Non-pigmented ciliary epithelial cell (primary cell): ENCODE data around the gene CPA1.

ENCODE experiments used
- DNase-seq: peaks from one replicate; pipeline ENCODE4 v3.0.0-alpha.2; 2010; ENCODE audit warnings: low read depth

Gene CPA1

DNA sequence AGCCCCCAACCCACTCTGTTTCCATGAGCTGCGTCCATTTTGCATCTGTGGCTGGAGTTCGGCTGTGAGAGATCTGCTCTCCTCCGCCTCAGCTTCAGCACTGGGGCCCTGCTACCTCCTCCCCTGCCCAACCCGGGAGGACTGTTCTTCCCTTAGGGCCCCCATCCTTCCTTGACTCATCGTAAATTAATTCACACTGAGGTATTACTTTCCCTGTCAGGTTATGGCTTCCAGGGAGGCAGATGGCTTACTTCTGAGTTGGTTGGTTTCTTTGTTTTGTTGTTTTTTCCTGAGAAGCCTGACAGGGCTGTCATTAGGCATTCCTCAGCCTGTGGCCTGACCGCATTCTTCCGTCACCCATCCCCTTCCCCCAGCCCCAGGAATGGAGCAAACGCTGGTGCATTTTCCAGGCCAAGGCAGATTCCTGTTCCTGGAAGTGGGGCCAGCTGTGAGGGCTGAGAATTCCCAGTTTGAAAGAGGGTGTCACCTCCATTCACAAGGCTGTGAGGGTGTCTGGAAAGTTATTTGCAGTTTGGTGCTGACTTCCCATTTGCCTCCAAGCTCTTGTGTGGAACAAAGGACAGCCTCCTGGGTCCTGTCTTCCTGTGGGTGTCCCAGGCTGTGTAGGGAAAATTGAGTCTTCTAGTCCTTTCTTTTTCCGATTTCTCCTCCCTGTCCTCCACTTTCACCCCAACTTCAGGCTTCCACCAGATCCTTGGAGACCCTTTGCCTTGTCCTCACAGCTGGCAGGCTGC is 24.0 kb upstream of the CPA1 start:
- peak; percentile 94 for DNase-seq

DNA sequence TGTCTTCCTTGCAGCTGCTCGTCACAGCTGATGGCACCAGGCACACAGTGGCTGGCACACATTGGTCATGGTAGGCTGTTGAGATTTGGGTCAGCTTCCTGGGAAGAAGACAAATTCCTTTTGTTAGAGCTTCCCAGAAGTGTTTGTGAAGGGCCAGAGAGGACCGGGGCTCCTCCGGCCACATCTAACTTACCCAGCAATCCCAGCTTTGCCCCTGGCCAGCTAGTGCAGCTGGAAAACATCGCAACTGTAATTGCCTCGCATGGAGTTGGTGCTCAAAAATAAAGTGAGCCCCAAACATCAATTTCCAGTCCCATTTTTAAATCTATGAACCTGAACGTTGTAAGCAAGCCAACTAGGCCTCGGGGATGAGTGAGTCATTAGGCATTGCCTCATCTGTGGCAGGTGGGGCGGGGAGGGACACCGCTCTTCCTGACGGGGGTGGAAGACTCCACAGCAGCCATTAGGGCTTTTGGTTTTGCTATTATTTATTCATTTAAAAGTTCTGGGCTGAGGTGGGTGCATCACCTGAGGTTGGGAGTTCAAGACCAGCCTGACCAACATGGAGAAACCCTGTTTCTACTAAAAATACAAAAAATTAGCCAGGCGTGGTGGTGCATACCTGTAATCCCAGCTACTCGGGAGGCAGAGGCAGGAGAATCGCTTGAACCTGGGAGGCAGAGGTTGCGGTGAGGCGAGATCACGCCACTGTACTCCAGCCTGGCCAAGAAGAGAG is 23.2 kb upstream of the CPA1 start:
- peak; percentile 76 for DNase-seq

DNA sequence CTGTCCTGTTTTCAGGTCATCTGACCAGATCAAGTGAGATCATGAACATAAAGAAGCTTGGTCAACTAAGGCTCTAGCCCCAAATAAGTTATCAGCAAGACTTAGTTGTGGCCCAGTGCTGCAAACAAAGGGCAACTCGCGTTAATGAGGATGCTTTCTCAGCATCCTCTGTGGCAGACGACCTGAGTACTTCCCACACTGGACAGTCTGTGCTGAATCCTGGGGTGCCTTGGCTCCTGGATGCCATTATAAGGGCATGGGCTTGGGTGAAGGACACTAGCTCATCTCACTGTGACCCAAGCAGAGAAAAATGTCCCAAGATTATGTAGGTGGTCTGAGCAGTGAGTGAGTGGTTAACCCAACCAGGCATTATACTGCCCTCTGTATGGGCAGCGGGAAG is 21.8 kb upstream of the CPA1 start:
- no peak for DNase-seq

DNA sequence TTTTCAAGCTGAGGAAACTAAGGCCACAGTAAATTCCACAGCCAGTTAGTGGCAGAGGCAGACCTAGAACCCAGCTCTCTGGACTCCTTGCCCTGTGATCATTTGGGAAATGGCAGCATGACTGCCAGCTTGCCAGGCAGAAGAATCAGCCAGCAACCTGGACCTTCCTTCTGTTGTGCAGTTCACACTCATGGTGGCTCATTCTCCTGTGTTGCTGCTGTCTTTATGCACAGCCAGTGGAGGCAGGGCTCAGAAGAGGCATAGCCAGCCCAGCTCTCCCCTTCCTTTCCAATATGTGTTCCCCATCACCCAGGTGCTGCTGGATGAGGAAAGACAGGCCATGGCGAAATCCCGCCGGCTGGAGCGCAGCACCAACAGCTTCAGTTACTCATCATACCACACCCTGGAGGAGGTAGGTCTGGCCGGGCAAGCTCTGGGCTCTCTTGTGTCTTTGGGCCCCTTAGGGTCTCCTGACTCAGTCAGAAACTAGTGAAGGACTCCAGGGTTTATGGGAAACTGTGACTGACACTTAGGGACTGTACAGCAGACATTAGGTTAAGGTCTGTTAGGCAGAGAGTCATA is 20.9 kb upstream of the CPA1 start:
- no peak for DNase-seq

DNA sequence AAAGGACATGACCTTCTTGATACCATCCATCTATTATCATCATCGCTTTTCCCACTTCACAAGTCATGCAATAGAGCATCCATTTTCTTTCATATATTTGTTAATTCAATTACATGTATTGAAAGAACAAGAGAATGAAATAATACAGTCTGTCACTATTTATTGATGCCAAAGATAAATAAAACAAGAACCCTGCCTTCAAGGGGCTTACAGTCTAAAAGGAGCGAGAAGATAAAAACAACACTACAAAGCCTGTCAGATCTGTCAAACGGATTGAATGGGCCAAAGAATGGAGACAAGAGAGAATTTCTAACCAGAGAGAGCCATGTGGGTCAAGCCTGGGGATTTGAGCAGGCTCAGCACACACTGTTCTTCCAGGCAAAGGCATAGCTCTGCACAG is 19.8 kb upstream of the CPA1 start:
- no peak for DNase-seq

DNA sequence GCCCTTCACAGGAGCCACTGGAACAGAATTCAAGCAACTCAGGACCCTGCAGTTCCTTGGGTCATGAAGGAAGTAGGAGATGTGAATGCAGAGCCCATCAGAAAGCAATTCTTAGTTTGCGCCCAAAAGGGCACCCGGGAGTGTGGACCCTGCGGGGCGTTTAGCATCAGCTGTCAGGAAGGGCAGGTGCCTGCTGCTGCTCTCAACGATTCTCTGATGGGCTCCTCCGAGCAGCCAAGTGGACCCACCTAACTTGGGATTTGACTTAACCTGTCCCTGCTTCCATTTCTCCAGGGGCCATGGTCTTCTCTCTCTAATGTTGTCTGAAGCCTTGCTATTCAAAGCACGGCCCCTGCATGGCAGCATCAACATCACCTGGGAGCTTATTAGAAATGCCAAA is 18.6 kb upstream of the CPA1 start:
- no peak for DNase-seq

DNA sequence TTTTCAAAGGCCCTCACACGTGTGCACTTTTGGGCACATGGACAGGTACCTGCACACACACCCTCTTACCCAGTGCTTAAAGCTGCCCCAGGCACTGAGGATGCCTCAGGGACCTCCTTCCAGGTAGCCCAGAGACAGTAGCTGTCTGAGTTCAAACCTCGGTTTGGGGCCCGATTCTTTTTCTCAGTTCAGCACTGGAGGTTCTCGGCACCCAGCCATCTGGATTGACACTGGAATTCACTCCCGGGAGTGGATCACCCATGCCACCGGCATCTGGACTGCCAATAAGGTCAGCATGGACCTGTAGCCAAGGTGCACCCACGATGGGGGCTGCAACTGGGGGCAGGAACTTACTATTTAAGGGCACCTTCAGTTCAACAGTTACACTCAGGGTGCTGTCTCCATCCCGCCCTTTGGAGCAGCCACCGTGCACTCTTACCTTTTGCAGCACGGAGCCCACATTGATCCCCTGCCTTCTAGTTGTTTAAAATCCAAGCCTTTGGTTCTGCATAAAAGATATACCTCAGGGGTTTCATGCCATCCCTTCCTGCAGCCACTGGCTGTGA is 18.0 kb upstream of the CPA1 start:
- no peak for DNase-seq

DNA sequence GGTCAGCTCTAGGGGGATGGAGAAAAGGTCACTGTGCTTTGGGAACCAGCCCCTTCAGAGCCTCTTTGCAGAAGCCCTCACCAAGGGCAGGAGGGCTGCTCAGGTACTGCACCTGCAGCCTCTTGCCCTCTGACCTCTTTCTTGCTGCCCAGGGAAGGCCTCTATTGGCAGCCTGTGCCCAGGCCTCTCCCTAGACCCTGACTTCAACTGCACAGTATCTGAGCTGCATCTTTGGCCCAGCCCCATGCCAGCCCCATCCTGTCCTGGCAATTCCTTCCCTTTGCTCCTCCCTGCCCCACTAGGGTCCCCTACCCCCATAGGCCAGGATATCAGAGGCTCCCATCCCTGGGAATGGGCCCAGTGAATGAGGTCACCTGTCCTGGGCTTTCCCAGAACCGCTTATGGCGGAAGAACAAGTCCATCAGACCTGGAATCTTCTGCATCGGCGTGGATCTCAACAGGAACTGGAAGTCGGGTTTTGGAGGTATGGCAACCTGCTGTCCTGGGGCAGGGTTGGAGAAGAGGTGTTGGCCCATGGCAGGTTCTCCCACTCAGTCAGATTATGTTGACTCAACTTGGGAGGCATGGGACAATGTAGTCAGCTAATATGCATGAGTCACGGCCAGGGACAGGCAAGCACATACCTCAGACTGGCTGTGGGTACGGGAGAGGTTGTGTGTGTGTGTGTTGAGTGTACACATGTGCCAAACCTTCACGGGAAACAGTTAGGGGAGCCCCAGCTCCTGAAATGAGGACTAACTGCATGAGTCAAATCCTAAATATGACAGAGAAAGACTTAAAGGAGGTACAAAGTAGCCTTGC is 17.1 kb upstream of the CPA1 start:
- DNase-seq: peak; percentile 93

DNA sequence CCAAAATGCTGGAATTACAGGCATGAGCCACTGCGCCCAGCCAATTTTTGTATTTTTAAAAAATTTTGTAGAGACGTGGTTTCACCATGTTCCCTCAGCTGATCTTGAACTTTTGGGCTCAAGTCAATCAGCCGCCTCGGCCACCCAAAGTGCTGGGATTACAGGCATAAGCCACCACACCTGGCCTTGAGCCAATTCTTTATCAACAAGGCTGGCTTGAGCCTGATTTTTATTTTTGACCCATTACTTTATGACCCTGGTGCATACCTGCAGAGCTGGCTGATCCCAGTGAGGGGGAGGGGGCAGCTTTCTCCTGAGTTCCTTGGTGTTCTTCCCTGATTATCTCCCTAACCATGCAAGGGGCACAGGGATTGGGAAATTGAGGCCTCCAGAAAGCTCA is 15.8 kb upstream of the CPA1 start:
- DNase-seq: no peak

DNA sequence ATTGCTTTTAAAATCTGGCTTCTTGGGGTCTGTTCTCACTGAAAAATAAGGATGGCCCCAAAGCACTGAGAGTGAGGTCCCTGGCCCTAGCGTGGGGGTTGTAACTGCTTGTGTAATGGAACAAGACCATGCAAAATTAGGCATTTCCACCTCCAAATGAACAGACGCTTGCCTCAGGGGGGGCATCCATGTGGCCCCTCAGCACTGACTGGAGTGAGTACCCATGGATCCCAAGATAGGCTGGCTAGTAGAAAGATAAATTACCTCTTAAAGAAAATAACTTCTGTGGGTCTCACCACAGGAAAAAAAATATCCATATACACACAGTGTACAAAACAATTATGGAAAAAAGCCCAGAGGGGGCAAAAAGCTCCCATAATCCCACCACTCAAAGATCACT is 15.2 kb upstream of the CPA1 start:
- DNase-seq: no peak

DNA sequence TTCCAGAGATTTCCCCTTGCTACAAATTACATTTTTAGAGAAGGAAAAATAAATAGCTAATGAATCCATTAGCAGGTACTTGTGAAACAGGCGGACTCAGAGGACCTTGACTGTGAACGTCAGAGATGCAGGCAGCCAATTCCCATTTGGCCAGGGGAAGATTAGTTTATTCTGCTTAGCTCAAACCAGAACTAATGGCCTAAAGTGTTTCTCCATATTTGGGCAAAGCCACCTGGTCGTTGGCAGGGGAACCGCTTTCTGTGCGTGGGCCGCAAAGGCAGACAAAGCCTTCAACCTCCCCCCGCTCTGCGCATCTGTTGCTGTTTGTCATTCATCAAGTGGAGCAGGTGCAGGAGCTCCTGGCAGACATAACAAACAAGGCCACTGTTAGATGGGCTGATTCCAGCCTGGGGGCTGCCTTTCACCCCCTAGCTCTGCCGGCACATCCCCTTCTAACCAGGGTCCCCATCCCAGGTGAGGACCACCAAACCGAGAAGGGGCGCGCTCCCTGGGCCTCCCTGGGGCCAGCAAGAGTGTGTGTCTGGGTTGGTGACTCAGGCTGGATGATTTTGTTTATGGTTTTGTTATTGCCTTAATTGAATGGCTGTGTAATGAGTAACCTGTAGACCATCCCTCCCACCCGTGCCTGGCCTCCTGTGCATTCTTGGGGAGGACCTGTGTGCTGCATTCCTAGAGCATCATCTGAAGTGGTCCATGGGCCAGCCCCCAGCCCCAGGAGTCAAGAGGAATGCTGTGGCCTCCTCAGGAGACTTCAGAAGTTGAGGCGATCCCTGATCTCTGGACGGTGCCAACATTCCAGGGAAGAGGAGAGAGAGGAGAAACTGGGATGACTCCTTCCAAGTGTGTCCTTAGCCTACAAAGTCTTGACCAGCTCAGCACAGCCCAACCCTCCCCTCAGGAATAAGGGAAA is 14.5 kb upstream of the CPA1 start:
- DNase-seq: no peak

DNA sequence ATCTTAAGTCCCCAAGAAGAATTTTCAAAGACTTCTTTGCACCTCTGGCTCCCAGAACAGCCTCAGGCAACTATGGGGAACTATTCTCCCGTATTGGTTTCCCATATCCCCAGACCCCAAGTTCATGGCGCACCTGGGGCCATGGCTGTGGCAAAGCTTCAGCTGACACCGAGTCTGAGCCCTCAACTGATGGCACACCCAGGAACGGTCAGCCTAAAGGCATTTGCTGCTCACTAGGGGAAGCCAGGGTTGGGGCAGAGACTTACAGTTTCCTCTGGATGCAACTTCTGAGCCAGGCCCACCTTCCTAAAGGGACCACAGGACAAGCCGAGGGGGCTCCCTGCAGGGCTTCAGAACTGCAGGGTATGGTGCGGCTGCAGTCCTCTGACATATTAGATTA is 13.7 kb upstream of the CPA1 start:
- DNase-seq: no peak

DNA sequence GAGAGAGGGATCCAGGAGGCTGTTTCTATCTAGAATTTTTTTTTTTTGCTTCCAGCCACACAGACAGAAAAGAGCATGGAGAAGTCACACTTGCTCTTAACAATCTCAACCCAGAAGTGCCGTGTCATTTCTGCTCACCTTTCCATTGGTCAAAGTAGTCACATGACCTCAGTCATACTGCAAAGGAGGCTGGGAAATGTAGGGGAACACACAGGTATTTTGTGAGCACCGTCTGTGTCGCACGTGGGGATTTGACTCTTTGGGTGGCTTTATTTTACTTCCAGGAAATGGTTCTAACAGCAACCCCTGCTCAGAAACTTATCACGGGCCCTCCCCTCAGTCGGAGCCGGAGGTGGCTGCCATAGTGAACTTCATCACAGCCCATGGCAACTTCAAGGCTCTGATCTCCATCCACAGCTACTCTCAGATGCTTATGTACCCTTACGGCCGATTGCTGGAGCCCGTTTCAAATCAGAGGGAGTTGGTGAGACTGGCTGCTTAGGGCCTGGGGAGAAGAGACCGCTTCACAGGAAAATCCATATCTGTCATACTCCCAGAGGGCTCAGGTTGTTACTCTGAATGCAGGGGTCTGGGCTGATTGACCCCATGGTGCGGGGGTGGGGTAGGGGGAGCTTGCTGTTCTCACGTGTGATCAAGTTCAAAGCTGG is 13.1 kb upstream of the CPA1 start:
- DNase-seq: no peak

DNA sequence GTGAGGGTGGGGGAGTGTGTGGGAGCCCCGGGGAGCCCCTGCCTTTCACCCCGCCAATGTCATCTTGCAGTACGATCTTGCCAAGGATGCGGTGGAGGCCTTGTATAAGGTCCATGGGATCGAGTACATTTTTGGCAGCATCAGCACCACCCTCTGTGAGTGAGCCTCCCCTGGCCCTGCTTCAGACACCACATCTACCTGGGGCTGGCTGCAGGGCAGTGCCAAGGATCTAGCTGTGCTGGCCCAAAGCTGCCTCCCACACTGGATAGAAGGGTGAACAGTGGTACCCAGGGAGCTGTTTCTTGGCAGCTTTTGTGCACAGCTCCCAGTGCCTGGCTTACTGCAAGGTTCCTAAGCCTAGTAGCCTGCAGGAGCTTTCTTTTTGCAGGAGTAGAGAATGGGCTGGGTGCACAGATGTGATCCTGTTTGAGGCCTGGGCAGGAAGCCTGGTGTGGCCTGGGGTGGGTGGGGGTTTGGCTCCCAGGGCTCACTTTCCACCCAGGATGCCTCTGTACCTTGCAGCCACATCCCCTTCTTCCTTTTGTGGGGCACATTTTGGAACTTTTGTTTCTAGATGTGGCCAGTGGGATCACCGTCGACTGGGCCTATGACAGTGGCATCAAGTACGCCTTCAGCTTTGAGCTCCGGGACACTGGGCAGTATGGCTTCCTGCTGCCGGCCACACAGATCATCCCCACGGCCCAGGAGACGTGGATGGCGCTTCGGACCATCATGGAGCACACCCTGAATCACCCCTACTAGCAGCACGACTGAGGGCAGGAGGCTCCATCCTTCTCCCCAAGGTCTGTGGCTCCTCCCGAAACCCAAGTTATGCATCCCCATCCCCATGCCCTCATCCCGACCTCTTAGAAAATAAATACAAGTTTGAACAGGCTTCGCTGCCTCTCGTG is 12.2 kb upstream of the CPA1 start:
- DNase-seq: no peak

DNA sequence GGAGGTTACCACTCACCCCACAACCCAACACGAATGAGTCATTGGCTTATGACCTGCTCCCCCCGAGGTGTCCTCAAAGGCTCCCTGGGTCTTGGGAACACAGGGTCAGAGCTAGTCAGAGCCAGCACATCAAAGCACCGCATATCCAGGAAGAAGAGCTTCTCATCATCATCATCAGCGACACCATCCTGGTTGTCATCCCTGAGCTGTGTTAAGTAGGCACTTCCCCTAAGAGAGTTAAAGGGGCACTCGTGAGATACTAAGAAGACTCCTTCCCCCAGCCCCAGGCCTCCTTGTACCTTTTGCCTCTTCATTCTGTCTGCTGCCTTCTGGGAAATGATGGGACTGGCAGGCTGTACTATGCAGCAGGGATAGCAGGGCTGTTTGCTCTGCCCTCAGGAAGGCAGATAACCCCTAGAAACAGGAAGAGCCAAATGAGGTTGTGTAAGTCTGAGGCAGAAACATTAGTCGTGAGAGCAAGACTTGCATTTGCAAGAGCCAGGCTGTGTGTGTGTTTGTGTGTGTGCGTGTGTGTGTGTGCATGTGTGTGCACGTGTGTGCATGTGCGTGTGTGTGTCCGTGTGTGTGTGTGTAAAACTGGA is 11.1 kb upstream of the CPA1 start:
- no peak for DNase-seq

DNA sequence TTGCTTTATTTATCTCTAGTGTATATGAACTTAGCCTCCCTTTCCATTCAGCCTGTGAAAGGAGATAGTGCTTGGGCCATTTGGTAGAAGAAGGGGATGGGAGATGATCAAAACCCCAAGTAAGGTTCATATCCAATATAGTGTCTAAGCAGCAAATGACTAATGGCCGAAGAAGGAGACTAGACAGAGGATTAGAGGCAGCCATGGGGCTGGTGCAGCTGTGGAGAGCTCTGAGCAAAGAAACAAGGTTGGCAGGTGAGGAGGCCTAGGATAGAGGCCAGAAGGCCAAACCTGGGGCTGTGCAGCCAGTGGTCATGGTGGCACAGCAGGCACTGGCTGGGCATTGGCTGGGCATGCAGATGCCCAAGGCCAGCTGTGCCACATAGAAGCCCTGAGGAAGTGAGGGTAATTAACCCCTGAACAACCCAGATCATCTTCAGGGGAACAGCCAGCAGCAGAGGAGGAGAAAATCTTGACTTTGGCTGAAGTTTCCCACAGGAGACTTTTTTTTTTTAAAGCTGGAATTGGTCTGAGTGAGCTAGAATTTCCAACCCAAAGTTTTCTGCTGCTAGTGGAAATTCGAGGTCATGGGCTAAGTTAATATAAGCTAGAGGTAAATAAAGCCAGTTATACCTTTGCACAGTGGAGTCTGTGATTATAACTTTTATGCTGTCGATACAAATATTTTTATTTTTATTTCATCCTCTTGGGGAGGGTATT is 10.3 kb upstream of the CPA1 start:
- no peak for DNase-seq

DNA sequence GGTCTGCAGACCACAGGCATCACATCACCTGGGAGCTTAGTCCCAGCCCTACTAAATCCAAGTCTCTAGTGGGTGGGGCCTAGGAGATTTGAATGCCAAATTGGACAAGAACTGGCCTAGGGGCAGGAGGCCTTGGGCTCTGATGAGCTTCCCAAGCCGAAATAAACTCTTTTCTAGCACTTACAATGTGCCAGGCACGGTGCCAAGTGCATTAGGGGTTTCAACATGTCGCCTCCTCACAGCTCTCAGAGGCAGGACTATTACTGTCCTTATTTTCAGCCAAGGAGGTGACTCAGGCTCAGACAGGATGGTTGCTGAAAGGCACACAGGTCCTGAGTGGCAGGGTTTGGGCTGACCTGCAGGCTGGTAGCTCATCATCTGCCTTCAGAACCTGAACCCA is 9.2 kb upstream of the CPA1 start:
- DNase-seq: no peak

DNA sequence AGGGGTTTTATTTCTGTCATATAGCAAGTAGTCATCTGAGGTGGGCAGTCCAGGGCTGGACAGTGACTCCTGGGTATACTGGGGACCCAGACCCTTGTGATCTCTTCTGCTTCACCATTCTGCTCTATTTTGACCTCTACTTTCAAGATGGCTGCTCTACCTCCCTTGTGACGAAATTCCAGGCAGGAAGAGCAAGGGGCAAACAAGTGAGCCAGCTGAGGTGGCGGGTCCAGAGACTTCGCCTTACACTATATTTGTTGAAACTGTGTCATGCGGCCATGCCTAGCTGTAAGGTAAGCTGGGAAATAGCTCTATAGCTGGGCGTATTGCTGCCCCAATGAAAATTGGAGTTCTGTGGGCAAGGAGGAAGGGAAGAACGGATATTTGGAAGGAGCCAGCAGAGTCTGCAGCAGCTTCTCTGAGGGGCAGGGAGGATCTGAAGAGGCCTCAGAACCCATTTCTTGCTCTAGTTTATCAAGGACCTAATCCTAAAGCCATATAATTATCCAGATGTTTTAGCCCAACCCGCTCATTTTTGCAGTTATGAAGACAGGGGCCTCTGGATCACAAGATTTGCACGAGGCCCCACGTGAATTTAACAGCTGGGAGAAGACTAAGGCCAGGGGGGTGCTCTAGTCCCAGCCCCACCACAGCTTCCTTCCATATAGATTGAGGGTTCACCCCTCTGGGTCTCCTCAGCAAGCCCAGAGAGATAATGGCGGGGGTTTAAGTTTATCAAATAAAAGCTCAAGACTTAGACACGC is 7.7 kb upstream of the CPA1 start:
- DNase-seq: no peak
